ENCODE measurements around the gene NFYC.

DNA sequence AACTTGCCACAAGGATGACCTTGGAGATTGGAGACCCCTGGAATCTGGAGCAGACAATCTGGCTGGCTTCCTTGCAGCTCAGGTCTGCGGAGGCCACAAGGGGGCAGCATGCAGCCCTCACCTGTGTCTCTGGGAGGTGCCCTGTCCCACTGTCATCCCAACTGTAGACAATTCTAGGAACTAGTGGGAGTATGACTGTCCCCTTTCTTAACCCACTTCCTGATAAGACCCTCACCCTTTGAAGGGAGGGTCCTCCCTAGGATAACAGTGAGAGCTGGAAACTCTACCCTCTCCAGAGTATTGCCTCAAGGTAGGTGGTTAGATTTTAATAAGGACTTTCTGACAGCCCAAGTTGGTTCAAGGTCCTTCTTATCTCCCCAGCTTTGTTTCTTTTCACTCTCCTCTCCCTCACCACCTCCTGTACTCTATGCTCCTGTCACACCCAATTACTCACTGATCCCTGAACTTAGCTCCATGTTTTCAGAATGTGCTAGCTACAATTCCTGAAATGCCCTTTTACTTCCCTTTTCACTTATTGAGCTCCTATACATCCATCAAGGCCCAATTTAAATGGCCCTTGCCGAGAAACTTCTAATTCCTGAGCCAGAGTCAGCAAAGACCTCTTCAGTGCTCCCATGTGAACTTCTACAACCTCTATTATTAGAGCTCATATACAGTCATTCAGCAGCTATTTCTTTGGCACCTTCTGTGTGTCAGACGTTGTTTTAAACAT, 82.9 kb downstream of the NFYC start:
- TF ChIP-seq, protein P1, sequence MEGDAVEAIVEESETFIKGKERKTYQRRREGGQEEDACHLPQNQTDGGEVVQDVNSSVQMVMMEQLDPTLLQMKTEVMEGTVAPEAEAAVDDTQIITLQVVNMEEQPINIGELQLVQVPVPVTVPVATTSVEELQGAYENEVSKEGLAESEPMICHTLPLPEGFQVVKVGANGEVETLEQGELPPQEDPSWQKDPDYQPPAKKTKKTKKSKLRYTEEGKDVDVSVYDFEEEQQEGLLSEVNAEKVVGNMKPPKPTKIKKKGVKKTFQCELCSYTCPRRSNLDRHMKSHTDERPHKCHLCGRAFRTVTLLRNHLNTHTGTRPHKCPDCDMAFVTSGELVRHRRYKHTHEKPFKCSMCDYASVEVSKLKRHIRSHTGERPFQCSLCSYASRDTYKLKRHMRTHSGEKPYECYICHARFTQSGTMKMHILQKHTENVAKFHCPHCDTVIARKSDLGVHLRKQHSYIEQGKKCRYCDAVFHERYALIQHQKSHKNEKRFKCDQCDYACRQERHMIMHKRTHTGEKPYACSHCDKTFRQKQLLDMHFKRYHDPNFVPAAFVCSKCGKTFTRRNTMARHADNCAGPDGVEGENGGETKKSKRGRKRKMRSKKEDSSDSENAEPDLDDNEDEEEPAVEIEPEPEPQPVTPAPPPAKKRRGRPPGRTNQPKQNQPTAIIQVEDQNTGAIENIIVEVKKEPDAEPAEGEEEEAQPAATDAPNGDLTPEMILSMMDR (IDR thresholded peaks at IDR 0.05): peak; percentile 74
- TF ChIP-seq NFIC (IDR thresholded peaks at IDR 0.05; ENCODE audit: borderline replicate concordance) (no peak), YY1 (IDR thresholded peaks at IDR 0.05; ENCODE audit: low read depth) (no peak)

All from SK-N-SH (cell line).